ENCODE measurements around the gene BCAR1.

BCAR1 gene

GRCh38 chr16:75234856-75235696, 16.3 kb downstream of the BCAR1 start:
- H3K36me3 ChIP-seq (ENCODE audit: insufficient read depth, low read length), result no peaks in the 10 kb centered on the region
- no peak overlapping the region for H3K9ac ChIP-seq (ENCODE audit: insufficient read length)
- no peaks in the 10 kb centered on the region for H3K9me3 ChIP-seq (ENCODE audit: low read depth, low read length)
- DNase-seq (ENCODE audit: low read depth, low spot score), result no peak
- no peak overlapping the region for H3K4me3 ChIP-seq
- no peak overlapping the region for H3K27ac ChIP-seq
- no peak for TF ChIP-seq EZH2 (IDR thresholded peaks at IDR 0.05)
- TF ChIP-seq FOXP2 (optimal IDR thresholded peaks at IDR 0.05; ENCODE audit: control extremely low read depth, extremely low read length, insufficient read depth), result no peak
- TF ChIP-seq POLR2AphosphoS5 (IDR thresholded peaks at IDR 0.05; ENCODE audit: borderline replicate concordance, low read depth, low read length), result no peak

GRCh38 chr16:75233611-75233938, 17.8 kb downstream of the BCAR1 start:
- TF ChIP-seq FOXP2 (optimal IDR thresholded peaks at IDR 0.05; ENCODE audit: control extremely low read depth, extremely low read length, insufficient read depth), result no peak
- no peak for TF ChIP-seq EZH2 (IDR thresholded peaks at IDR 0.05)
- no peak for TF ChIP-seq POLR2AphosphoS5 (IDR thresholded peaks at IDR 0.05; ENCODE audit: borderline replicate concordance, low read depth, low read length)
- H3K9ac ChIP-seq (ENCODE audit: insufficient read length), result no peak overlapping the region
- DNase-seq (ENCODE audit: low read depth, low spot score), result no peak
- no peaks in the 10 kb centered on the region for H3K9me3 ChIP-seq (ENCODE audit: low read depth, low read length)
- no peak overlapping the region for H3K4me3 ChIP-seq
- no peaks in the 10 kb centered on the region for H3K36me3 ChIP-seq (ENCODE audit: insufficient read depth, low read length)
- H3K27ac ChIP-seq, result no peak overlapping the region

- H3K27ac ChIP-seq, result no peak overlapping the region
- H3K9ac ChIP-seq (ENCODE audit: insufficient read length), result no peak overlapping the region
- no peaks in the 10 kb centered on the region for H3K36me3 ChIP-seq (ENCODE audit: insufficient read depth, low read length)
- TF ChIP-seq POLR2AphosphoS5 (IDR thresholded peaks at IDR 0.05; ENCODE audit: borderline replicate concordance, low read depth, low read length) (no peak), EZH2 (IDR thresholded peaks at IDR 0.05) (no peak), FOXP2 (optimal IDR thresholded peaks at IDR 0.05; ENCODE audit: control extremely low read depth, extremely low read length, insufficient read depth) (no peak)
- no peak overlapping the region for H3K4me3 ChIP-seq
- no peak for DNase-seq (ENCODE audit: low read depth, low spot score)
- no peaks in the 10 kb centered on the region for H3K9me3 ChIP-seq (ENCODE audit: low read depth, low read length)
Observed at GRCh38 chr16:75231570-75231969, 19.9 kb downstream of the BCAR1 start.

GRCh38 chr16:75230471-75231110, 20.8 kb downstream of the BCAR1 start:
- TF ChIP-seq POLR2AphosphoS5 (IDR thresholded peaks at IDR 0.05; ENCODE audit: borderline replicate concordance, low read depth, low read length), result no peak
- TF ChIP-seq FOXP2 (optimal IDR thresholded peaks at IDR 0.05; ENCODE audit: control extremely low read depth, extremely low read length, insufficient read depth), result no peak
- no peak for TF ChIP-seq EZH2 (IDR thresholded peaks at IDR 0.05)
- no peaks in the 10 kb centered on the region for H3K9me3 ChIP-seq (ENCODE audit: low read depth, low read length)
- no peaks in the 10 kb centered on the region for H3K36me3 ChIP-seq (ENCODE audit: insufficient read depth, low read length)
- no peak overlapping the region for H3K4me3 ChIP-seq
- no peak for DNase-seq (ENCODE audit: low read depth, low spot score)
- no peak overlapping the region for H3K27ac ChIP-seq
- H3K9ac ChIP-seq (ENCODE audit: insufficient read length), result no peak overlapping the region

GRCh38 chr16:75229172-75230031, 22.0 kb downstream of the BCAR1 start:
- no peak for DNase-seq (ENCODE audit: low read depth, low spot score)
- TF ChIP-seq POLR2AphosphoS5 (IDR thresholded peaks at IDR 0.05; ENCODE audit: borderline replicate concordance, low read depth, low read length) (no peak), EZH2 (IDR thresholded peaks at IDR 0.05) (no peak), FOXP2 (optimal IDR thresholded peaks at IDR 0.05; ENCODE audit: control extremely low read depth, extremely low read length, insufficient read depth) (no peak)
- H3K27ac ChIP-seq, result no peak overlapping the region
- no peak overlapping the region for H3K9ac ChIP-seq (ENCODE audit: insufficient read length)
- H3K9me3 ChIP-seq (ENCODE audit: low read depth, low read length), result no peaks in the 10 kb centered on the region
- no peaks in the 10 kb centered on the region for H3K36me3 ChIP-seq (ENCODE audit: insufficient read depth, low read length)
- no peak overlapping the region for H3K4me3 ChIP-seq

GRCh38 chr16:75228143-75228976, 23.1 kb downstream of the BCAR1 start:
- no peak overlapping the region for H3K4me3 ChIP-seq
- TF ChIP-seq POLR2AphosphoS5 (IDR thresholded peaks at IDR 0.05; ENCODE audit: borderline replicate concordance, low read depth, low read length) (no peak), FOXP2 (optimal IDR thresholded peaks at IDR 0.05; ENCODE audit: control extremely low read depth, extremely low read length, insufficient read depth) (no peak), EZH2 (IDR thresholded peaks at IDR 0.05) (no peak)

GRCh38 chr16:75227361-75228142, 23.9 kb downstream of the BCAR1 start:
- no peaks in the 10 kb centered on the region for H3K36me3 ChIP-seq (ENCODE audit: insufficient read depth, low read length)
- H3K27ac ChIP-seq, result no peak overlapping the region
- H3K4me3 ChIP-seq, result no peak overlapping the region
- no peak for TF ChIP-seq FOXP2 (optimal IDR thresholded peaks at IDR 0.05; ENCODE audit: control extremely low read depth, extremely low read length, insufficient read depth)
- TF ChIP-seq POLR2AphosphoS5 (IDR thresholded peaks at IDR 0.05; ENCODE audit: borderline replicate concordance, low read depth, low read length), result no peak
- TF ChIP-seq EZH2 (IDR thresholded peaks at IDR 0.05), result no peak
- no peaks in the 10 kb centered on the region for H3K9me3 ChIP-seq (ENCODE audit: low read depth, low read length)
- no peak for DNase-seq (ENCODE audit: low read depth, low spot score)
- no peak overlapping the region for H3K9ac ChIP-seq (ENCODE audit: insufficient read length)

More at GRCh38 chr16:75228143-75228976, 23.1 kb downstream of the BCAR1 start:
- Histone ChIP-seq H3K9me3 (ENCODE audit: low read depth, low read length) (no peaks in the 10 kb centered on the region), H3K36me3 (ENCODE audit: insufficient read depth, low read length) (no peaks in the 10 kb centered on the region), H3K27ac (no peak overlapping the region), H3K9ac (ENCODE audit: insufficient read length) (no peak overlapping the region)
- no peak for DNase-seq (ENCODE audit: low read depth, low spot score)
